ENCODE measurements around the gene MCM9.
"Not testable (repeated sequence)": the region's sequence is repeated elsewhere in the genome, so short reads cannot be mapped to it uniquely, and the experiment has no call there.

The MCM9 gene

GRCh38 chr6:118789419-118789818, 145.5 kb downstream of the MCM9 start:
- DNase-seq: no peak

DNA sequence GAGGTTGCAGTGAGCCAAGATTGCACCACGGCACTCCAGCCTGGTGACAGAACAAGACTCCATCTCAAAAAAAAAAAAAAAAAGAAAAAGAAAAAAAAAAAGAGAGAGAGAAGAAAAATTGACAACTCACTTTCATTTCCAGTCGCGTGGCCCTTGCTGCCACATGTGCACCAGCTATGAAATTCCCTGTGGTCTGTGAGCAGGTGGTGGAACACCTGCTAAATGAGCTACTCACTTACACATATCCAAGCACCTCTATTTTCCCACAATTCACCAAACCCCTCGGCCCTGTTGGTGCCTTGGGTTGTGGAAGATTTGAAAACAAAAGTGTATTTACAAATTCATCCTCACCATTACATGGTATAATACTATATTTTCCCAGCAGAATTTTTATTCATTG, 146.3 kb downstream of the MCM9 start:
- DNase-seq: no peak

DNA sequence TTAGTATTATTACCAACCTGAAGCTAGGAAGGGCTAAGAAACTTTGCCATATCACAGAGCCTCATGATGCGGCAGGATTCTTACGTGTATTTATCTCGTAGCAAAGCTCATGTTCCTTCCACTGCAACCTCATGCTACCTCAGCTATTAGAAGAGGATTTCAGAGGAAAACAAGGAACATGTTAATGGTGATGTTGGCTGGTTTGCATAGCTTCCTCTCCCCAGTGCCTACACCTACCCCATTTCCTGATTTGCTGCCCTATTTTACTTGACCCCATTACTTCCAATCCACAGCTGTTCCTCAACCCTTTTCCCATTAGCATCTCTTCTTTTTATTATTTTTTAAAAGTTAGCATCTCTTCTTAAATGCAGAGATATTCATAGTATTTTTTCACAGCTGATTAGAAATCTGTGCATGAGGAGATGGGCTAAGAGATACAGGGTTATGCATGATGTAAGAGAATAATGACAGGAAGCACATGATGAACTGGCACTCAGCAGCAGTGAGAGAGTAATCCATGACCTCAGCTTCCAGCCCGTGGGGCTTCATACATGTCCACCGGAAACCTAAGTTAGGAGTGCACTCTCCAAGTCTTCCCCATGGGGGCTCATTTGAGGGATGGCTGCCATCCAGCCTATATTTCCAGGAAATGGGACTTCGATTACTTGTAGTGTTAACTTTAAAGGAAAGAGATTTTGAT, 147.1 kb downstream of the MCM9 start:
- no peak for DNase-seq

DNA sequence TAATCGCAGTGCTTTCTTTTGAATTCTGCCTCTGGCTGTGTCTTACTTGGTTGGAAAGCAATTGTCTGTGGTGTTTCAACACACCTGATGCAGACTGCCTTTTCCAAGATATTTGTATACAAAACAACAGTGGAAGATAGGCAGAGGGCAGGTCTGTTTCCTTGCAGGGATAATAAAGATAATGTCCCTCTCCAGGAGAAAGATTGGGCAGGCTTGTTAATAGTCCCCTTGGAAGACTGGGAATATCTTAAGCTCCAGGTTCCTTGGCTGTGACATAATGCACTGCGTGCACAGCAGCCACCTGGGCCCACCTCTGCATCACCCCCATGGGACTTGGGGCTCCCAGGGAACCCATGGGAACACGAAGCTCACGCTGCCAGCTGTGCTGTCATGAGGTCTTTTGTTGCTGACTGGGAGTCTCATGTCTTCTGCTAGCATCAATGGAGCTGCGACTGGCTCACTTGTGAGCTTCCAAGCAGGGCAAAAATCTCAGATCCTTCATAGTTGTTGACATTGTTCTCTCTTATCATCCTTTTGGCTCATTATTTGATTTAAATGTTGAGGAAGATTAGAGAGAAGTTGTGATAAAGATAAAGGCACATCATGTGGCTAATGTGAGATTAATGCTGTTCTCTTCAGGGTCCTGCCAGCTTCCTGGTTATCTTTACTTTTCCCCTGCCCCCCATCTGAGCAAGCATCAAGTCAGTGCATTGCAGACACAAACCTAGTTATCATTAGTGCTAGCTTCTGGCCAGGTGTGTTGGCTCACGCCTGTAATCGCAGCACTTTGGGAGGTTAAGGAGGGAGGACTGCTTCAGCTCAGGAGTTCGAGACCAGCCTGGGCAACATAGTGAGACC, 148.1 kb downstream of the MCM9 start:
- no peak for DNase-seq

GRCh38 chr6:118785601-118786000, 149.4 kb downstream of the MCM9 start:
- DNase-seq: no peak

DNA sequence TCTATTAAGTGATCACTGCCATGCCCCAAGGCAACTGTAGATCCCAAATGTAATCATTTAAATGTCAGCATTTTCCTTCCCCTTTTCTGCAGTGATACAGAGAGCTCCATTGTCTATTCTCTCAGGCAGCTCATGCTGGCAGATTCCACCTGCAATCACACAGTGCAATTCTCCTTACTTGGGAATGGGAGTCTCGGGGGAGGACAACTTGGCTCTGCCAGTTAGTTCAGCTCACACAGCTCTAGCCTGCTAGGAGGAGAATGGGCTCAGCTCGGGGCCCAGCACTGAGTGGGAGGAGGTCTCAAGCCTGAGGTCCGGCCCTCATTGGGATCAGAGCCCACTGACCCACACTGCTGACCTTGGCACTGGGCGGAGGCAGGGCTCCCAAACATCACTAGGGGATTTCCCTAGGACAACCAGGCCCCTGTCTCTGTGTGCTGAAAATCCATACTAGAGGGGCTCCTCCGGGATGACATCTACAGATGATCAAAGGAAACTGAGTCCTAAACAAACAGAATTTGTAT, 150.3 kb downstream of the MCM9 start:
- DNase-seq: no peak

- DNase-seq: no peak
Measured at GRCh38 chr6:118783931-118784550, 150.9 kb downstream of the MCM9 start.

DNA sequence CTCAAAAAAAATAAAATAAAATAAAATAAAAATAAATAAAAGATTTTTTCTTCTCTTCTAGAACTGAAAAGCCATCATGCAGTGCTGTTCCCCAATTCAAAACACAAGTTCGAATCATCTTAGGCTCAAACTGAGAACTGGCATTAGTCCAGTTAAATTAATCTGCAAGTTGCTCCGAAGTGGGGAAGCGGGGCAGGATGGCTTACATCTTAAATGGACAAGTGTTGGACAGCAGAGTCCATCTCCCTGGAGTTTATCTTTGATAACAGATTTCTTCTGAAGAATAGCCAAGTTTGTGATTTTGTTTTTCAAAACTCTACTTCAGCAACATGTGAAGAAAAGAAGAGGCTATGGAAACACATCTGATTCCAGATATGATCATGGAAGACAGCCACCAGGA, 152.3 kb downstream of the MCM9 start:
- DNase-seq: no peak

GRCh38 chr6:118781897-118782296, 153.1 kb downstream of the MCM9 start:
- no peak for DNase-seq

DNA sequence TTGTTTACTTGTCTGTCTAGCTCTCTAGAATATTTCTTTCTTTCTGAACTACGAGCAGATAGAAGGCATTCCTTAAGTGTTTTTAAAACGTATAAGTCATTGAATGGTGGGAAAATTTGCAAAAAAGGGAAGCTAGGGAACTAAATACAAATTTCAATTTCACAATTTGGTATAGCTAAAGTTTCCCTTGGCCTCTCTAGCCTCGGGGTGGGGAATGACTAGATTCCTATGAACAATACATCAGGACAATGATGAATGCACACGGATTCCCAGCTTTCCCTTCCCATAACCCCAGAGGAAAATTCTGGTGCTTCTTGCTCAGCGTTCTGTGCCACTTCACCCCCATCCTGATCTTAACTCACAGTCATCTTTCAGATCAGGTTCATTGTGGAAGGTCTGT, 154.3 kb downstream of the MCM9 start:
- no peak for DNase-seq

DNA sequence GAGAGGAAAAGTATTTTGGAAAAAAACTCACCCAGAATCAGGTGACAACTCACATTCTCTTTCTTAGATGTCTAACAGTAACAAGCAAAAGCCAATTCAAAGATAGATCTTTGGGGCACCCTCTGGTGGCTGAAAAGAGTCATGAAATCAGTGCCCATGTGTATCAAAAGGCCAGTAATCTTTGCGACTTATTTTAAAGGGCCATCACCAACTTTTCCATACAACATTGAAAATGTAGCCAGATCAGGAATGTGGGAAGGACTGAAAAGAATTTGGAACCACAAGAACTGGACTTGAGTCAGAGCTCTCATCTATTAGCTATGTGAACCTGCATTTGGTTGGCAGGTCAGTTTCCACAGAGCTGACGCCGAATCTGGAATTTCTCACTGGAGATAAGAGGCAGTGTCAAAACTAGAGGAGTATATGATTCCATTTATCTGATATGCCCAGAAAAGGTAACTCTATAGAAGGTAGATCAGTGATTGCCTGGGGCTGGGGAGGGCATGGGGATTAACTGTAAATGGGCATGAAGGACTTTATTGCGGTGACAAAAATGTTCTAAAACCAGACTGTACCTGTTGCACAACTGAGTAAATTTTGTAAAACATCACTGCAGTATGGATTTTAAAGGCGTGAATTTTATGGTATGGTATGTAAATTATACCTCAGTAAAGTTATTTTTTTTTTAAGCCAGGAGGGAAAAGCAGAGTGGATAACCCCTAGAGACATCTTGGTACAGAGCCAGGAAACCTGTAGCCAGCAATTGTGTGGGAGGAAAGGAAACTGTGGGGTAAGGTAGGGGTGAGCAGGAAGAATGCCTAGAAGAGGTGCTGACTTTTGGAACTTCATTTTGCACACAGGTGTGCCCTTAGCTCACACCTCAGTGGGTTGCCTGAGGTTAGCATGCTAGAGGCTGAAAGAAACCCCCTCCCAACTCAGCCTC, 158.1 kb downstream of the MCM9 start:
- peak; percentile 57 for DNase-seq

DNA sequence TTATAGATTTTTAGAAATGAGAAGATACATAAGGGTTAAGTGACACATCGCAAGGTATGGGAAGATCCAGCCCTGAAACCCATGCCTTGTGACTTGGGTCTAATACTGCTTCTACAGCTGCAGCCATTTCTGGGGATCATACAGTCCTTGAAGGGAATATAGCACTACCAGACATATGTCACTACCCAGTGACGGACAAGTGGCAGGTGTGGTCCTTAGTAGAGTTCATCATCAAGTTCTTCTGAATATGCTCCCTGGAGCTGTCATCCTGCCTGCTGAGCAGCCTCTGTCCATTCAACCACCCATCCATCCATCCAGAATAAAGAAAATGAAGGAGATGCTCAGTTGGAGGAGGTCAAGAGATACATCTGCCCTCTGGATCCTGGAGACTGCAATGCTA, 159.6 kb downstream of the MCM9 start:
- DNase-seq: no peak

DNA sequence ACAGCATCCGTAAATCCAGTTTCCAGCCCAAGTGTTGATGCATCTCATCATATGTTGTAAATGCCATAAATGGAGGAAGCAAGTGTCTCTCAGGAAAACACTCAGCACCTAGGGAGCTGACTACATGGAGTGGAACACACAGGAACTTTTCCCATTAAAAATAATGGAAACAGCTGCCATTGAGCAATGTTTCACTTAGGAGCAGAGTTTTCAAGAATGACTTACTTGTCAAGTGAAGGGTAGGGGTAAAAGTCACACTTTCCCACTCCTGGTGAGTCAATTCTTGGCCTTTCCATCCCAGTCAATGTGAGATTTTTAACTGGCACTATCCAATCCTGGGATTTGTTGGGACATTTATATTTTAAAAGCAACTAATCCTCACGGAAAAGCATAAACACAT, 160.4 kb downstream of the MCM9 start:
- no peak for DNase-seq

- no peak for DNase-seq
Measured at GRCh38 chr6:118772886-118773285, 162.1 kb downstream of the MCM9 start.

DNA sequence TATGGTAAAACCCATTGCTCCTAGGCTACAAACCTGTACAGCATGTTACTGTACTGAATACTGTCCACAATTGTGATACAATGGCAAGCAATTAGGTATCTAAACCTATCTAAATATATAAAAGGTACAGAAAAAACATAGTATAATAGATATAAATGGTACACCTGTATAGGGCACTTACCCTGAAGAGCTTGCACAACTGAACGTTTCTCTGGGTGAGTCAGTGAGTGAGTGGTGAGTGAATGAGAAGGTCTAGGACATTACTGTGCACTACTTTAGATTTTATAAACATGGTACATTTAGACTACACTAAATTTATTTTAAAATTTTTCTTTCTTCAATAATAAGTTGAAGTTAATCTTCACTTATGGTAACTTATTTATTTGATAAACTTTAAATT, 163.7 kb downstream of the MCM9 start:
- DNase-seq: no peak

- no peak for DNase-seq
Measured at GRCh38 chr6:118770835-118771234, 164.1 kb downstream of the MCM9 start.

DNA sequence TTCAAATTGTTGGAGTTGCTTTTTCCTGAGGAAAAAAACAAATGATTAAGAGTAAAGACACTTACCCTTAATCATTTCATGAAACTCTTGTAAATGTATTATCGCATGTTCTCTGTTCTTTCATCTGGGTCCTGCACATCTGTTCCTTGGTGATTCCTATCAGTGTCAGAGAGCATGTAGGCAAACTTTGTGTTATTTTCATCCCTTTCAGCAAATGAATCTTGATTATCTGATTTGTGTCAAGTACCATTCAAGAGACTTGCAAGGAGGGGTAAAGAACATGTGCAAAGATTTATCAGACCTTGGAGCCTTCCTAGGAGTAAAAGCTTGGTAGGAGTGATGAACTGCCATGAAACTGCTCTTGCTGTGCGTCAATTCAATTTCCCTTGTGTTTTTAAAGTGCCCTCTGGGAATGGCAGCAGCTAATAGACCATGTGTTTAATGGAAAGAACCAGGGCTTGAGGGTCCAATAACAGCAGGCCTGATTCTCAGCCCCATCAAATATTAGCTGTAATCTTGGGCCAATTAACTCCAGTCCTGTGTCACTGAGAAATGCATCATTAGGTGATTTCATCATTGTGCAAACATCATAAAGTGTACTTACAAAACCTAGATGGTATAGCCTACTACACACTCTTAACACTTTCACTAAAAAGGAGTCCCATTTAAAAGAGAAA, 164.7 kb downstream of the MCM9 start:
- no peak for DNase-seq

DNA sequence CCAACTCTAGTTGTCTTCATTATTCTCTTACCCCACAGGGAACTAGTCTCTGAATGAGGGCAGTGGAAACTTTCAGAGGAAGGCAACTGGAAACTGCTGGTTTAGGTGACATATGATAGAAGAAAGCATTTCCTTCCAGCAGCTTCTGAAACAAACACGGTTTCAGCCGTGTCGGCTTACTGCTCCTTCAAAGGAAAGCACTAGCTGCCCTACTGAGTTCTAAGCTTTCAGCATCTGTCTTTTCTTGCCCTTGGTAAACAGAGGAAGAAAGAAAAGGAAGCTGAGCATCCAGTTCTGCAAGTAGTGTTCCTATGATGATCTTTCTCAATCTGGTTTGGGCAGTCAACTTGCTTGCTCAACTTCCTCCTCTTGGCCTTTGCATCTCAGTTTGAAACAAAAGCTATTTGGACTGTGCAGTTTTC, 166.0 kb downstream of the MCM9 start:
- no peak for DNase-seq

DNA sequence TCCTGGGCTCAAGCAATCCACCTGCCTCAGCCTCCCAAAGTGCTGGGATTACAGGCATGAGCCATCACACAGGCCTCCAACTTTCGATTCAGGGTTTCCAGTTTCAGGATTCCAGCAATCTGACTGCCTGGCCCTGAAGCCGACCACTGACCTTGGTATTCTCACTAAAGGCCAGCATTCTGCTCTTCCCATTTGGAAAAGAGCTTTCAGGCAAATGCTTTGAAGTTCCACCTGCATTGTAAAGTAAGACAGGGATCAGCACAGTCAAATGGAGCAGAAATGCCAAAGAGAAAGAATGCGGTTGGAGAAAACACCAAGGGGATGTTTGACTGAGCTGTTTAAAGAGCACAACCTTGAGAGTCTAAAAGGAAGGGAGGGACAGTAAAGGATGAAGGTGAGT, 166.5 kb downstream of the MCM9 start:
- DNase-seq: no peak

GRCh38 chr6:118765316-118765715, 169.6 kb downstream of the MCM9 start:
- DNase-seq: not testable (repeated sequence)

GRCh38 chr6:118764766-118765165, 170.2 kb downstream of the MCM9 start:
- no peak for DNase-seq
